ENCODE measurements around the gene NFAT5. TPM values are rescaled to one million over a fixed set of nuclear protein-coding genes. Genes with fewer than 3 reads are reported as not detected.
A peak's percentile ranks its signal among the peaks of the same experiment; 100 is the strongest.
"Not testable (repeated sequence)": the region's sequence is repeated elsewhere in the genome, so short reads cannot be mapped to it uniquely, and the experiment has no call there.

Gene NFAT5
- polyA plus RNA-seq, 12 donors: 13.4 to 36.2 (median 17.9) TPM; not detected in 1

DNA sequence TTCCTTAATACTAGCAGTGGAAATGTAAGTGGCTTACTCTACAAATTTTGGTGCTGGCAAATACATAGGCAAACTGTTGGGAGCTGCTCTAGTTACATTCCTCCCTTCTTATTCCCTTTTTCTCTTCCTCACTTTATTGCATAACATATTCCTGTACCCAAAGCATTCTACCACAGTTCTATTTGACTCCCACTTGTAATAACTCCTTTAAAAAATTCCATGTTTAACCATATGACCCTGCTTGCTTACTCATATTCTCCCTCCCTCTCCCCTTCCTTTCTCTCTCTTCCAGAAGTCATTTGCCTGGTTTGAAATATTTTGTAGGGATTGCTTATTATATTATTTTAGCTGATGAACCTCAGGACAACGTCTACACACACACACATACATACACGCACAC lies 137.9 kb downstream of the NFAT5 start:
- no peak for DNase-seq

DNA sequence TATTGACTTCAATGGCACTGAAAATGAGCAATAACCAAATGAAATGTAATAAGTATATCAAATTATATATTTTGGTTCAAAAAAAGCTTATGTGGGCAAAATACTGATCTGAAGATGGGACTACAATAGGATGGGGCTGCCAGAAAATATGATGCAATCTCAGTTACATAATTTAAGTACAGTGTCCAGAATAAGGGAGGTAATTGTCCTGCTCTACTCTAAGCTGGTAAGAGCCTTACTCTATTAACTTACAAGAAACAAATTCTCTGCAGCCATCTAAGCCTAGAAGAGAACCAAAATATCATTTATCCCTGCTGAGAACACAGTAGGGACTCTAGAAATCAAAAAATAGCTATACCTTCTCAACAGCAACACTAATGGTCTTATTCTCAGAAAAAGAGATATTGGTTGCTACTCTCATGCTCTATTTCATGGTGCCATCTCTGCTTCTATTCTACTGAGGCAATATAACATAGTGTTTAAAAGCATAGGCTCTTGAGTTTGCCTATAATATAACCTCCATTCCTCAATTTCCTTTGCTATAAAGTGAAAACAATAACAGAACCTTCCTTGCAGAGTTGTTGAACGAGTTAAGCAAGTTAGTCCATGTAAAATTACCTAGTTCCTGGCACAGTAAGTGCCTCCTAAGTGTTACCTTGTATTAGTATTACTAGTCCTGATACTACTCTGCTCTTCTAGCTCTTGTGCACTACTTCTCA lies 140.6 kb downstream of the NFAT5 start:
- no peak for DNase-seq

DNA sequence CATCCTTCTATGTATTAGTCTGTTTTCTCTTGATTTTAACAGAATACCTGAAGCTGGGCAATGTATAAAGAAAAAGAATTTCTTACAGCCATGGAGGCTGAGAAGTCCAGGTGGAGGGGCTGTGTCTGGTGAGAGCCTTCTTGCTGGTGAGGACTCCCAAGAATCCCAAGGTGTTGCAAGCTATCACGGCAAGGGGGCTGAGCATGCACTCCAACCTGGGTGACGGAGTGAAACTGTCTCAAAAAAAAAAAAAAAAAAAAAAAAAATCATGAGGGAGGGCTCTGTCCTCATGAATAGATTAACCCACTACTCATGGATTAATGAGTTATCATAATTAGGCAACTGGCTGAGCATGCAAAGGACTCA lies 141.2 kb downstream of the NFAT5 start:
- DNase-seq: no peak

GRCh38 chr16:69707920-69708683 lies 142.3 kb downstream of the NFAT5 start:
- no peak for DNase-seq

GRCh38 chr16:69709456-69710084 lies 143.8 kb downstream of the NFAT5 start:
- peak; percentile 70 for DNase-seq

- DNase-seq: peak; percentile 29
Measured at GRCh38 chr16:69711115-69711740, 145.5 kb downstream of the NFAT5 start.

DNA sequence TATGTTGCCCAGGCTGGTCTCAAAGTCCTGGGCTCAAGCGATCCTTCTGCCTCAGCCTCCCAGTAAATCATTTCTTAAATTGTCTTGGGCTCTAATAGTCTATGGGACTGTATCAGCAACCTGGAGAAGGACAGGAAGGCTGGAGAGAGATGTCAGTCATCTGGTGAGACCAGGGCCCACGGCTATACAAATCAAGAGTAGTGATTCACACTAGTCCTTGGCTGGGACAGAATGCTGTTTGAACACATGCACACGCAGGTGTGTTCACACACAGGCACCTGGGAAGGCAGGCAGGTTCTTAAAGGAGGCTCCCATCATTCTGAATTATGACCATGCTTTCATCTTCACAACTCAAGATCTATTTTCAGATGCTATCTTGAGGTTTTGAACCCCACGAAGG lies 146.5 kb downstream of the NFAT5 start:
- no peak for DNase-seq

DNA sequence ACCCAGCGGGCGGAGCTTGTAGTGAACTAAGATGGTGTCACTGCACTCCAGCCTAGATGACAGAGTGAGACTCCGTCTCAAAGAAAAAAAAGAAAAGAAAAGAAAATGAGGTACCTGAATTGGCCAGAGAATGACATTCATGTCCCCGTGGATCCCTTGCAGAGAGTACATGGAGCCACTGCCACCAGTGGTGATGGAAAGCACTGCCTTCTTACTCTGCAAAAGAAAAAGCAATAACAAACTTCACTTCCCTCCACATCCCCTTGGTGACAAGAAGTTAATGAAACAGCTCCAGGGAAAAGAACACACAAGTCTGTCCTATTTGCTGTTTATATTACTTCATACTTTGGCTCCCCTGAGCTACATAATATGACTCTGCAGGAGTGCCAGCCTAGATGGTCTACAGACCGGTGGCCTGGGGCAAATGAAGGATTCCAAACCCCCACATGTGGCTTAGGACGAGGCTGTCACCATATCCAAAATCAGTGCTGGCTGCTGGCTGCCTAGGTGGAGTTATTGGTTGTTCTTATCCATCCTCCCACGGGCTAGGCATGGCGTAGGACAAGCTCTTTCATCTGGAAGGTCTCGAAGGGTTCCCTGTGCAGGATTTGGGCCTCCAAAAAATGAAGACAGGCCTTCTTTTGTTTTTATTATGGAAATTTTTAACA lies 147.3 kb downstream of the NFAT5 start:
- DNase-seq: no peak

GRCh38 chr16:69717066-69717465 lies 151.3 kb downstream of the NFAT5 start:
- DNase-seq: no peak

GRCh38 chr16:69718111-69718764 lies 152.5 kb downstream of the NFAT5 start:
- no peak for DNase-seq

GRCh38 chr16:69720822-69721430 lies 155.2 kb downstream of the NFAT5 start:
- no peak for DNase-seq

- no peak for DNase-seq
Measured at GRCh38 chr16:69721441-69721957, 155.7 kb downstream of the NFAT5 start.

GRCh38 chr16:69724414-69724873 lies 158.7 kb downstream of the NFAT5 start:
- no peak for DNase-seq

DNA sequence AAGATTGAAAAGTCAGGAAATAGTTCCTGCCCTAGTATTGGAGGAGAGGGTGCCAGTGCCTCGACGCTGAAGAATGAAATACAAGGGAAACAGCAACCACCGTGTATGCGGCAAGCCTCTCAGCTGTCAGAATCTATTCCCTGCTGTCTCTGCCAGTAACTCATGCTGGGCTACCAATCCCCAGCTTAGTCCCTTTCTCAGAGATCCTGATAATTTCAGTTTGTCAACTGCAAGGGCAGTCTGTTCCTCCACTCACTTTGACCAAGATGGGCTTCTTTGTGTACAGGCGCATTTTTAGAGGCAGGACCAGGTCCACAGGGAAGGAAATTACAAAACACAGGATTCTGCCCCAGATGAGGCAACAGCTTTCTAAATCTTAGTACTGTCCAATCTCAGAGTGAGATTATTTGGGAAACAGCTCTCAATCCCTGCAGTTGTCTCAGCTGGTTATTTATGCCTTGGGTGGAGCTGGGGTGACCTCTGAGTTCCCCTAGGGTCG lies 159.3 kb downstream of the NFAT5 start:
- no peak for DNase-seq

- DNase-seq: no peak
Measured at GRCh38 chr16:69725480-69726312, 159.9 kb downstream of the NFAT5 start.

DNA sequence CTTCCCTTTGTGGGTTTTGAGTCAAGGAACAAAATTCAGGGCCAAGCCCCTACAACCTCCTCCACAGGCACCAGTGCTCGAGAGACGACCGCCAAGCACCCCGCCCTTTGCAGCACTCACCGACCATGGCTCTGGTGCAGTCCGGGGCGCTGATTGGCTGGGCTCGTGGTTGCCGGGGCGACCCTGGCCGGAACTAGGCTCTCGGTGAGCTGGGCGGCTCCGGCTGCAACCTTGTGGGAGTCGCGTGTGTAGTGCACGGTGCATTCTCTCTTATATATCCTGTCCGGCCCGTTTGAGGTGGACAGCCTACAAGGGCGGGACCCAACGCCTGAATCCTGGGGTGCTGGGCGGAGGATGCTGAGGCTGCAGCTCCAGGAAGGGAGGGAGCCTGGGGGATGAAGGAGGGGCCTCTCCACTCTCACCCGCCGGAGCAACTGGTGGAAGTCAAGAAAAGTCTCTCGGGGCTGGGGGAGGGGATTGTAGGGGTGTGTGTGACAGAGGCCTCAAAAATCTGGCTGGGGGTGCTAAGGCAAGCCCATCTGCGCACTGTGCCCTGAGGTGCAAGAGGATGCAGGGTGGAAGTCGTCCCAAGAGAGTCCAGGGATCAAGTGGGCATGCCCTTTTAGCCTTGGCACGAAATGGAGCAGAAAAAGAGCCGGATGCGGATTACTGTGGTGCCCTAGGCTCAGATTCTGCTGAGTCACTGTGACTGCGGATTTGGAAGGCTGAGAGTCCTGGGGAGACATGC lies 160.7 kb downstream of the NFAT5 start, which contains the start of gene NQO1:
TSS of gene NQO1 (minus strand) at position 248 of the 748 bp plus-strand sequence. CDS start at position 127, 121 bp downstream.
- peak; percentile 78 for DNase-seq

GRCh38 chr16:69727916-69728270 lies 162.1 kb downstream of the NFAT5 start:
- DNase-seq: no peak

- DNase-seq: not testable (repeated sequence)
Measured at GRCh38 chr16:69729030-69729429, 163.3 kb downstream of the NFAT5 start.

Data from muscle of arm (tissue), 12 donors.